ENCODE measurements around the gene MRPS16. TPM values are rescaled to one million over a fixed set of nuclear protein-coding genes. Genes with fewer than 3 reads are reported as not detected.

The MRPS16 gene
- total RNA-seq, 2 donors from 2014 or later = 47.0 to 51.9 TPM

- TF ChIP-seq POLR2AphosphoS5 (IDR thresholded peaks at IDR 0.05) = no peak
- TF ChIP-seq POLR2A (IDR thresholded peaks at IDR 0.05) = no peak
- TF ChIP-seq, protein P1, sequence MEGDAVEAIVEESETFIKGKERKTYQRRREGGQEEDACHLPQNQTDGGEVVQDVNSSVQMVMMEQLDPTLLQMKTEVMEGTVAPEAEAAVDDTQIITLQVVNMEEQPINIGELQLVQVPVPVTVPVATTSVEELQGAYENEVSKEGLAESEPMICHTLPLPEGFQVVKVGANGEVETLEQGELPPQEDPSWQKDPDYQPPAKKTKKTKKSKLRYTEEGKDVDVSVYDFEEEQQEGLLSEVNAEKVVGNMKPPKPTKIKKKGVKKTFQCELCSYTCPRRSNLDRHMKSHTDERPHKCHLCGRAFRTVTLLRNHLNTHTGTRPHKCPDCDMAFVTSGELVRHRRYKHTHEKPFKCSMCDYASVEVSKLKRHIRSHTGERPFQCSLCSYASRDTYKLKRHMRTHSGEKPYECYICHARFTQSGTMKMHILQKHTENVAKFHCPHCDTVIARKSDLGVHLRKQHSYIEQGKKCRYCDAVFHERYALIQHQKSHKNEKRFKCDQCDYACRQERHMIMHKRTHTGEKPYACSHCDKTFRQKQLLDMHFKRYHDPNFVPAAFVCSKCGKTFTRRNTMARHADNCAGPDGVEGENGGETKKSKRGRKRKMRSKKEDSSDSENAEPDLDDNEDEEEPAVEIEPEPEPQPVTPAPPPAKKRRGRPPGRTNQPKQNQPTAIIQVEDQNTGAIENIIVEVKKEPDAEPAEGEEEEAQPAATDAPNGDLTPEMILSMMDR (IDR thresholded peaks at IDR 0.05) = no peak
- intact Hi-C loops (cut with DNase I) = no loop called here
Observed at GRCh38 chr10:73239908-73240307, 12.5 kb downstream of the MRPS16 start.

GRCh38 chr10:73238990-73239566 is 13.4 kb downstream of the MRPS16 start:
- DNase-seq (ENCODE audit: low spot score) = no peak
- H3K27me3 ChIP-seq (replicated peaks; ENCODE audit: insufficient read depth) = no peaks in the 10 kb centered on the region
- H3K36me3 ChIP-seq = peaks cover 0 to 3% of the 10 kb centered on the region in 2 donors
- TF ChIP-seq POLR2A (IDR thresholded peaks at IDR 0.05) (no peak), POLR2AphosphoS5 (IDR thresholded peaks at IDR 0.05) (no peak)
- TF ChIP-seq, protein P1 (IDR thresholded peaks at IDR 0.05) = no peak
- intact Hi-C loops (cut with DNase I) = no loop called here
- no peaks in the 10 kb centered on the region for H3K9me3 ChIP-seq
- no peaks in the 10 kb centered on the region for H3K4me1 ChIP-seq (replicated peaks)
- H3K4me3 ChIP-seq = no peak overlapping the region
- 88% methylated on average over 5 of the region's 5 CpGs for WGBS
- no peak overlapping the region for H3K27ac ChIP-seq

More at GRCh38 chr10:73239908-73240307, 12.5 kb downstream of the MRPS16 start:
- Histone ChIP-seq H3K4me3 (no peak overlapping the region), H3K27me3 (replicated peaks; ENCODE audit: insufficient read depth) (no peaks in the 10 kb centered on the region), H3K36me3 (peaks cover 0 to 3% of the 10 kb centered on the region in 2 donors), H3K27ac (no peak overlapping the region), H3K9me3 (no peaks in the 10 kb centered on the region), H3K4me1 (replicated peaks) (no peaks in the 10 kb centered on the region)
- WGBS = 100% methylated on average over 2 of the region's 2 CpGs
- no peak for DNase-seq (ENCODE audit: low spot score)

DNA sequence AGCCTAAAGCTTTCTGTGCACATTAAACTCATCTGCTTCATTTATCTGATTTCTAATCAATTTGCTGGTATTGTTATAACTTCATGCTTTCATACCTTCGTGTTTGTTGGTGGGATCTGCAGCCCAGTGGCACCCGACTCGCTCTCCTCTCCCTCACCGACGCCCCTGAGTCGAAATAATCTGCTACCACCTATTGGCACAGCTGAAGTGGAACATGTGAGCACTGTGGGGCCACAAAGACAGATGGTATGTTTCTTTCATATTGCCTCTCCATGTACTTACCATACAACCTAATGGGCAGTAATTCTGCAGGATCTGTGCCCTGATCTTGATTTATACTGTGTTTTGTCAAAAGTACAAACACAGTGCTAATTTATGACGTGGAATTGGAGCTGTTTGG is 17.7 kb downstream of the MRPS16 start:
- H3K4me3 ChIP-seq = no peak overlapping the region
- WGBS = 82% methylated on average over 7 of the region's 7 CpGs
- peaks cover 0 to 3% of the 10 kb centered on the region in 2 donors for H3K36me3 ChIP-seq
- H3K4me1 ChIP-seq (replicated peaks) = no peaks in the 10 kb centered on the region
- no peak overlapping the region for H3K27ac ChIP-seq
- H3K27me3 ChIP-seq (replicated peaks; ENCODE audit: insufficient read depth) = no peaks in the 10 kb centered on the region
- intact Hi-C loops (cut with DNase I) = no loop called here
- TF ChIP-seq, protein P1 (IDR thresholded peaks at IDR 0.05) = no peak
- no peak for TF ChIP-seq POLR2AphosphoS5 (IDR thresholded peaks at IDR 0.05)
- no peaks in the 10 kb centered on the region for H3K9me3 ChIP-seq
- no peak for DNase-seq (ENCODE audit: low spot score)

DNA sequence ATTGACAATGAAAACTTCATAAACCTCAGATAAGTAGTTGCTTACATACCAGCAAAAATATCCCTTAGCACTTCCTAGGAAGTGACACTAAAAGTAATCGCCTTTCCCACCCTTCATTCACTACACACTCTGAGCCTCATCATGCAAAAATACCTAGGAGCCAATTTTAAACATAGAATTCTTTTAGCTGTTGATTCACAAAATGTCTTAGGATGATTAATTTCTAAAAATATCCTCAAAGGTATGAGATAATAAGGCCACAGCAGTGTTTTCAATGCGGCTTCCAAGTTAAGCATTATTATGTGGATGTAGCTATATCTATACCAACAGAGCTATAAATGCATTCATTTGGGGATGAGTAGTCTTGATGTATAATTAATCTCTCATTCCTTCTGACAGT is 18.6 kb downstream of the MRPS16 start:
- Histone ChIP-seq H3K36me3 (peaks cover 0 to 3% of the 10 kb centered on the region in 2 donors), H3K4me3 (no peak overlapping the region), H3K4me1 (replicated peaks) (no peaks in the 10 kb centered on the region), H3K9me3 (no peaks in the 10 kb centered on the region), H3K27ac (no peak overlapping the region), H3K27me3 (replicated peaks; ENCODE audit: insufficient read depth) (no peaks in the 10 kb centered on the region)
- 90% methylated on average over 2 of the region's 2 CpGs for WGBS
- intact Hi-C loops (cut with DNase I) = no loop called here
- no peak for DNase-seq (ENCODE audit: low spot score)
- TF ChIP-seq POLR2AphosphoS5 (IDR thresholded peaks at IDR 0.05) = no peak
- TF ChIP-seq POLR2A (IDR thresholded peaks at IDR 0.05) = no peak
- TF ChIP-seq, protein P1 (IDR thresholded peaks at IDR 0.05) = no peak

DNA sequence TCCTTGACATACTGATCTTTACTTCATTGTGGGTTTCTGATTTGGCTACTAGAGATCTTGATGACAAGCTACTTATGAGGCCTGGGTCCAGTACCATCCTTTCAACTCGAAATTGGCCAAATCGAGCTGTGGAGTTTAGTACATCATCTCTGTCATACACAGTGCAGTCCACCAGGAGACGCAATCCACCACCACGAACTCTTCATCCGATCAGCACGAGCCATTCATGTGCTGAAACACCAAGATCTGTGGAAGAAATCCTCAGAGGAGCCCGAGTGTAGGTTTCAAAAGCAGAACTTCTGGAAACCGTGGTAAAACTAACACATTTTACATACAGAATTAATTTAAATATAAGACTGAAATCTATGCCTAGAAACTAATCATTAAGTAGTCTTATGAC is 19.6 kb downstream of the MRPS16 start:
- Histone ChIP-seq H3K36me3 (peaks cover 0 to 3% of the 10 kb centered on the region in 2 donors), H3K4me1 (replicated peaks) (no peaks in the 10 kb centered on the region), H3K27ac (no peak overlapping the region), H3K27me3 (replicated peaks; ENCODE audit: insufficient read depth) (no peaks in the 10 kb centered on the region), H3K9me3 (no peaks in the 10 kb centered on the region), H3K4me3 (no peak overlapping the region)
- intact Hi-C loops (cut with DNase I) = no loop called here
- no peak for DNase-seq (ENCODE audit: low spot score)
- 89% methylated on average over 8 of the region's 8 CpGs for WGBS
- TF ChIP-seq POLR2A (IDR thresholded peaks at IDR 0.05) = no peak
- no peak for TF ChIP-seq POLR2AphosphoS5 (IDR thresholded peaks at IDR 0.05)
- TF ChIP-seq, protein P1 (IDR thresholded peaks at IDR 0.05) = no peak

All from prostate gland (tissue), 2 donors.